ENCODE measurements around the gene MARS1. TPM values are rescaled to one million over a fixed set of nuclear protein-coding genes. Genes with fewer than 3 reads are reported as not detected.
"Not testable (repeated sequence)": the region's sequence is repeated elsewhere in the genome, so short reads cannot be mapped to it uniquely, and the experiment has no call there.

MARS1 gene
- polyA plus RNA-seq, 2 donors: 74.4 to 106 TPM

DNA sequence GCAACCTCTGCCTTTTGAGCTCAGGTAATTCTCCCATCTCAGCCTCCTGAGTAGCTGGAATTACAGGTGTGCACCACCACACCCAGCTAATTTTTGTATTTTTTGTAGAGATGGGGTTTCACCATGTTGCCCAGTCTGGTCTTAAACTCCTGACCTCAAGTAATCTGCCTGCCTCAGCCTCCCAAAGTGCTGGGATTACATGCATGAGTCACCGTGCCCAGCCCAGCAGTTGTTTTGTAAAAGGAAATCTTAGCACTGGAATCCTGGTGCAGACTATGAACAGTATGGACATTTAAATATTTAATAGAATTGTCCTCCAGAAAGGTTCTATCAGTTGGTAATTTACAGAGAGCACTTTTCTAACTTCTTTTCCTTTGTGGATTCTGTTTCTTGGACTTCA, 73.2 kb downstream of the MARS1 start:
- WGBS, 2 donors: 52 to 53% methylated on average over 1 of the region's 1 CpG

DNA sequence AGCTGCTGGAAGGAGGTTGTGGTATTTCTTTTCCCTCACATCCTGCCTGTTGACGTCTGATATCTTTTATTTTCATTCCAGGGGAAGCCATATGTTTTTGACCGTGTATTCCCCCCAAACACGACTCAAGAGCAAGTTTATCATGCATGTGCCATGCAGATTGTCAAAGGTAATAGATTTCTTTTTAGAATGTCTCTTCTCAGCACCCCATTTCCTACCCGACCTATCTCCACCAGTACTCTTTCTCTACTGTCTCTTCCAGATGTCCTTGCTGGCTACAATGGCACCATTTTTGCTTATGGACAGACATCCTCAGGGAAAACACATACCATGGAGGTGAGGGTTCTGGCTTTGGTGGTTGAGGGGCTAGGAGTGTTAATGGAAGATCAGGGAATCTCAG, 75.5 kb downstream of the MARS1 start:
- Histone ChIP-seq H3K4me1 (ENCODE audit: control insufficient read depth in 2 of 2, insufficient read depth in 2 of 2, low read length in 1 of 2) (no peaks in the 10 kb centered on the region), H3K27ac (ENCODE audit: low read depth in 2 of 2, low read length in 1 of 2) (no peak overlapping the region), H3K9me3 (ENCODE audit: control insufficient read depth in 2 of 2, insufficient read depth in 1 of 2, low read depth in 1 of 2, low read length in 1 of 2) (no peaks in the 10 kb centered on the region), H3K36me3 (ENCODE audit: control insufficient read depth in 2 of 2, insufficient read depth in 2 of 2, low read length in 1 of 2) (no peaks in the 10 kb centered on the region), H3K4me3 (ENCODE audit: low read depth in 1 of 2, low read length in 2 of 2) (no peak overlapping the region), H3K27me3 (ENCODE audit: control insufficient read depth in 1 of 2, insufficient read depth in 2 of 2, low read length in 2 of 2) (no peaks in the 10 kb centered on the region)
- WGBS, 2 donors: 68 to 69% methylated on average over 4 of the region's 4 CpGs

More for the DNA sequence above, 73.2 kb downstream of the MARS1 start:
- not testable (repeated sequence) for H3K27ac ChIP-seq (ENCODE audit: low read depth in 2 of 2, low read length in 1 of 2); H3K27me3 ChIP-seq (ENCODE audit: control insufficient read depth in 1 of 2, insufficient read depth in 2 of 2, low read length in 2 of 2); H3K4me3 ChIP-seq (ENCODE audit: low read depth in 1 of 2, low read length in 2 of 2); H3K9me3 ChIP-seq (ENCODE audit: control insufficient read depth in 2 of 2, insufficient read depth in 1 of 2, low read depth in 1 of 2, low read length in 1 of 2); H3K4me1 ChIP-seq (ENCODE audit: control insufficient read depth in 2 of 2, insufficient read depth in 2 of 2, low read length in 1 of 2); H3K36me3 ChIP-seq (ENCODE audit: control insufficient read depth in 2 of 2, insufficient read depth in 2 of 2, low read length in 1 of 2)

DNA sequence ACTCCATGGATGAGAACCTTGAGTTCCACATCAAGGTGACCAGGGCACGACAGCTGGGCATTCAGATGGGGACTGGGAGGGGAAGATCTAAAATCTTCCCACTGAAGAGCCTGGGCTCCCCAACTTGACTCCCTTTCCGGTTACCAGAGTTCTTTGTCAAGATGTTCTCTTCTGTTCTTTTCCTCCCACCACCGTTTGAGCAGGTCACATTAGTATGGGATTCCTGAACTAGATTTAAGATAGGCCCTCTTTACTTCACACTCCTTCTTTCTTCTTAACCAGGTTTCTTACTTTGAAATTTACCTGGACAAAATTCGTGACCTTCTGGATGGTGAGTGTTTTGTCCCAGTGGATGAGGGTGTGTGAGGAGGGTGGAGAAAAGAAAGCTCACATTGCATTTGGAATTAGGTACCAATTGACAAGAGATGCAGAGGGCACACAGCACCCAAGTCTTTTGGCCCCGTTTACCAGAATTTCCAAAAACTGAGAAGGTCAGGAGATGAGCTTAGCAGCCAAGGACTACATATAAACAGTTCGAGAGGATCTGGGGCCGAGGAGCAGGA, 76.4 kb downstream of the MARS1 start:
- 81 to 85% methylated on average over 7 of the region's 7 CpGs for WGBS, 2 donors
- no peaks in the 10 kb centered on the region for H3K27me3 ChIP-seq (ENCODE audit: control insufficient read depth in 1 of 2, insufficient read depth in 2 of 2, low read length in 2 of 2)
- no peak overlapping the region for H3K27ac ChIP-seq (ENCODE audit: low read depth in 2 of 2, low read length in 1 of 2)
- H3K36me3 ChIP-seq (ENCODE audit: control insufficient read depth in 2 of 2, insufficient read depth in 2 of 2, low read length in 1 of 2): no peaks in the 10 kb centered on the region
- no peaks in the 10 kb centered on the region for H3K4me1 ChIP-seq (ENCODE audit: control insufficient read depth in 2 of 2, insufficient read depth in 2 of 2, low read length in 1 of 2)
- no peaks in the 10 kb centered on the region for H3K9me3 ChIP-seq (ENCODE audit: control insufficient read depth in 2 of 2, insufficient read depth in 1 of 2, low read depth in 1 of 2, low read length in 1 of 2)
- H3K4me3 ChIP-seq (ENCODE audit: low read depth in 1 of 2, low read length in 2 of 2): no peak overlapping the region

Other genes starting within 250 kb of the MARS1 start
- 1 to 10 TPM in 1 of 2 donors, under 1 TPM in 1; 0.96 to 1.4 TPM for gene STAC3, start 236.9 kb upstream of the MARS1 start, polyA plus RNA-seq
- 10 to 100 TPM; 10.4 to 12.4 TPM for gene R3HDM2, start 57.0 kb upstream of the MARS1 start, polyA plus RNA-seq
- gene INHBC, start 53.3 kb upstream of the MARS1 start, polyA plus RNA-seq: under 1 TPM in 1 of 2 donors, not detected in 1; 0.01 TPM
- gene INHBE, start 32.8 kb upstream of the MARS1 start, polyA plus RNA-seq: under 1 TPM in 1 of 2 donors, not detected in 1; 0.01 TPM
- gene GLI1, start 28.3 kb upstream of the MARS1 start, polyA plus RNA-seq: under 1 TPM; 0.16 to 0.28 TPM
- gene ARHGAP9, start 8.2 kb upstream of the MARS1 start, polyA plus RNA-seq: 1 to 10 TPM; 4.3 to 9.2 TPM
- 10 to 100 TPM; 19.8 to 30.7 TPM for gene DDIT3, start 32.4 kb downstream of the MARS1 start, polyA plus RNA-seq
- 10 to 100 TPM; 14.7 to 35.0 TPM for gene MBD6, start 34.8 kb downstream of the MARS1 start, polyA plus RNA-seq
- 100 to 1,000 TPM in 1 of 2 donors, 10 to 100 TPM in 1; 77.4 to 159 TPM for gene DCTN2, start 59.1 kb downstream of the MARS1 start, polyA plus RNA-seq
- gene KIF5A, start 62.0 kb downstream of the MARS1 start, polyA plus RNA-seq: under 1 TPM; 0.12 to 0.24 TPM
- gene PIP4K2C, start 103.1 kb downstream of the MARS1 start, polyA plus RNA-seq: 10 to 100 TPM in 1 of 2 donors, 1 to 10 TPM in 1; 9.4 to 20.3 TPM
- 10 to 100 TPM; 11.6 to 16.7 TPM for gene DTX3, start 116.8 kb downstream of the MARS1 start, polyA plus RNA-seq
- gene ARHGEF25, start 123.4 kb downstream of the MARS1 start, polyA plus RNA-seq: 10 to 100 TPM; 18.4 to 20.8 TPM
- gene B4GALNT1, start 145.1 kb downstream of the MARS1 start, polyA plus RNA-seq: under 1 TPM; 0.10 to 0.18 TPM
- gene OS9, start 206.1 kb downstream of the MARS1 start, polyA plus RNA-seq: 100 to 1,000 TPM; 106 to 120 TPM

Data from esophagus (tissue), 2 donors.